ENCODE measurements around the gene INPP5B. TPM values are rescaled to one million over a fixed set of nuclear protein-coding genes. Genes with fewer than 3 reads are reported as not detected.
"Not testable (repeated sequence)": the region's sequence is repeated elsewhere in the genome, so short reads cannot be mapped to it uniquely, and the experiment has no call there.

The INPP5B gene
- total and polyA plus RNA-seq, 5 experiments from 2014 or later = 11.3 to 46.7 (median 22.0) TPM

DNA sequence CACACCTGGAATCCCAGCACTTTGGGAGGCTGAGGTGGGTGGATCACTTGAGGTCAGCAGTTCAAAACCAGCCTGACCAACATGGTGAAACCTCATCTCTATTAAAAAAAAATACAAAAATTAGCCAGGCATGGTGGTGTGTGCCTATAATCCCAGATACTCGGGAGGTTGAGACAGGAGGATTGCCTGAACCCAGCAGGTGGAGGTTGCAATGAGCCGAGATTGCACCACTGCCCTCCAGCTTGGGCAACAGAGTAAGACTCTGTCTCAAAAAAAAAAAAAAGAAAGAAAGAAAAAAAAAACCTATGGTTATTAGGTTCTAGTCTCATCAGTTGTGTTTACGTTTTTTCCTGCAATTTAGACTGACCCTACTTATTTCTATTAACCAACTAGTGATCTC, 40.3 kb downstream of the INPP5B start:
- ATAC-seq, POLR2A ChIA-PET, DNase-seq, H3K4me3 Mint-ChIP-seq, H3K27ac Mint-ChIP-seq, H3K27me3 Mint-ChIP-seq: not testable (repeated sequence)
- peaks cover 9 to 15% (median 13%) of the 10 kb centered on the region in 4 donors for H3K4me1 Mint-ChIP-seq
- H3K36me3 Mint-ChIP-seq = peaks cover 12 to 33% (median 23%) of the 10 kb centered on the region in 3 donors
- H3K9me3 Mint-ChIP-seq = peaks cover 0 to 20% (median 3%) of the 10 kb centered on the region in 9 donors

DNA sequence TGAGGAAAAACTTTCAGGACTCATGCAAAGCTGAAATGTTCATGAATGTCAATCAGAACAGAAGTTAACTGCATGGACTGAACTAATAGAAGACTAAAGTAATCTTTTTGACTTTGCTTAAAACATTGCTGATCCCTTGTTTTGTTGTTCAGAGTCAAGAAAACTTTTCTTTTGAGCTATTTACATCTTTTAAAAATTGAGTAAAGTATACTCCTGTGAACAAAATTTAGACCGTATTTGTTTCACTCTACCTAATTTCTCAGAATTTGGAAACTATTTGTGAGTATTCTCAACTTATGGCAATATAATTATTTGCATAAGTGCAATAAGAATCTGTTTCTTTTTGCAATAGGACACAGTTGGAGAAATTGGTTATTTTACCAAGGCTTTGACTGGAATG, 41.1 kb downstream of the INPP5B start:
- Mint-ChIP-seq H3K27me3 (no peaks in the 10 kb centered on the region), H3K9me3 (peaks cover 0 to 20% (median 3%) of the 10 kb centered on the region in 9 donors), H3K4me1 (peaks cover 15 to 22% (median 19%) of the 10 kb centered on the region in 4 donors), H3K36me3 (peaks cover 12 to 36% (median 29%) of the 10 kb centered on the region in 3 donors), H3K4me3 (no peak overlapping the region), H3K27ac (no peak overlapping the region)
- DNase-seq = no peak
- ATAC-seq = no peak
- POLR2A ChIA-PET = interaction anchor here (0.6 kb wide), 1 partner anchor 64 kb away, joined by 4 read pairs; no protein-coding TSS in a partner anchor

DNA sequence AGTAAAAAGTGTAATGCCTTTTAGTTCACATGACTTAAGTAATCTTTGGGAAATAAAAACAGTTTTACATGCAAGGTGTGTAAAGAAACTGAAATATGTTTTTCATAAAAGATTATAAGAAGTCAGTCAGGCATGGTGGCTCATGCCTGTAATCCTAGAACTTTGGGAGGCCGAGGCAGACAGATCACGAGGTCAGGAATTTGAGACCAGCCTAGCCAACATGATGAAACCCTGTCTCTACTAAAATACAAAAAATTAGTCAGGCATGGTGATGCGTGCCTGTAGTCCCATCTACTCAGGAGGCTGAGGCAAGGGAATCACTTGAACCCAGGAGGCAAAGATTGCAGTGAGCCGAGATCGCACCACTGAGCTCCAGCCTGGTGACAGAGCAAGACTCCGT, 42.9 kb downstream of the INPP5B start:
- H3K27ac Mint-ChIP-seq, DNase-seq, H3K27me3 Mint-ChIP-seq, ATAC-seq, H3K4me3 Mint-ChIP-seq, POLR2A ChIA-PET: not testable (repeated sequence)
- peaks cover 11 to 21% (median 16%) of the 10 kb centered on the region in 4 donors for H3K4me1 Mint-ChIP-seq
- H3K36me3 Mint-ChIP-seq = peaks cover 12 to 30% (median 19%) of the 10 kb centered on the region in 3 donors
- H3K9me3 Mint-ChIP-seq = peaks cover 0 to 18% (median 3%) of the 10 kb centered on the region in 9 donors

DNA sequence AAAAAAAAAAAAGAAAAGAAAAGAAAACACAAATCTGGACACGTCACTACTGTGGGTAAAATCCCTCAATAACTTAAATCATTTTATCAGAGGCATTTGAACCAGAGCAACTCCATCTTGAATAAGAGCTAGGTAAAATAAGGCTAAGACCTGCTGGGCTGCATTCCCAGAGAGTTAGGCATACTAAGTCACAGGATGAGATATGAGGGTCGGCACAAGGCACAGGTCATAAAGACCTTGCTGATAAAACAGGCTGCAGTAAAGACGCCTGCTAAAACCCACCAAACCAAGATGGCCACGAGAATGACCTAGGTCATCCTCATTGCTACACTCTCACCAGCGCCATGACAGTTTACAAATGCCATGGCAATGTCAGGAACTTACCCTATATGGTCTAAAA, 43.9 kb downstream of the INPP5B start:
- DNase-seq (no peak), ATAC-seq (no peak)
- Mint-ChIP-seq H3K9me3 (peaks cover 0 to 13% (median 2%) of the 10 kb centered on the region in 9 donors), H3K4me1 (peaks cover 8 to 17% (median 14%) of the 10 kb centered on the region in 4 donors), H3K27ac (peak overlapping the region in 2 of 10 donors; percentile 27 to 52), H3K27me3 (no peaks in the 10 kb centered on the region), H3K4me3 (no peak overlapping the region), H3K36me3 (peaks cover 9 to 22% (median 16%) of the 10 kb centered on the region in 3 donors)
- POLR2A ChIA-PET = no interaction called here

DNA sequence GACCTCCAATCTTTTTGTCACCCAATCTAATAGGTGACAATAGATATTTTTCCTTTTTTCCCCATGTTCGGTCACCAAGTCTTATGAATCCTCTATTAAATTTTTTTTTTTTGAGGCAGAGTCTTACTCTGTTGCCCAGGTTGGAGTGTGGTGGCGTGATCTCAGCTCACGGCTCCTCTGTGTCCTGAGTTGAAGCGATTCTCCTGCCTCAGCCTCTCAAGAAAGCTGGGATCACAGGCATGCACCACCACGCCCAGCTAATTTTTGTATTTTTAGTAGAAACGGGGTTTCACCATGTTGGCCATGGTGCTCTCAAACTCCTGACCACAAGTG, 45.0 kb downstream of the INPP5B start:
- POLR2A ChIA-PET = interaction anchor here (0.7 kb wide), 1 partner anchor 129 kb away, joined by 3 read pairs; no protein-coding TSS in a partner anchor
- Mint-ChIP-seq H3K36me3 (peaks cover 2 to 12% (median 12%) of the 10 kb centered on the region in 3 donors), H3K4me3 (peak overlapping the region in 1 of 10 donors; percentile 24), H3K27ac (peak overlapping the region in 6 of 10 donors; percentile 43 to 83 (median 62)), H3K9me3 (peaks cover 0 to 3% (median 0%) of the 10 kb centered on the region in 9 donors), H3K4me1 (peaks cover 6 to 17% (median 14%) of the 10 kb centered on the region in 4 donors), H3K27me3 (no peaks in the 10 kb centered on the region)
- DNase-seq = no peak
- no peak for ATAC-seq

DNA sequence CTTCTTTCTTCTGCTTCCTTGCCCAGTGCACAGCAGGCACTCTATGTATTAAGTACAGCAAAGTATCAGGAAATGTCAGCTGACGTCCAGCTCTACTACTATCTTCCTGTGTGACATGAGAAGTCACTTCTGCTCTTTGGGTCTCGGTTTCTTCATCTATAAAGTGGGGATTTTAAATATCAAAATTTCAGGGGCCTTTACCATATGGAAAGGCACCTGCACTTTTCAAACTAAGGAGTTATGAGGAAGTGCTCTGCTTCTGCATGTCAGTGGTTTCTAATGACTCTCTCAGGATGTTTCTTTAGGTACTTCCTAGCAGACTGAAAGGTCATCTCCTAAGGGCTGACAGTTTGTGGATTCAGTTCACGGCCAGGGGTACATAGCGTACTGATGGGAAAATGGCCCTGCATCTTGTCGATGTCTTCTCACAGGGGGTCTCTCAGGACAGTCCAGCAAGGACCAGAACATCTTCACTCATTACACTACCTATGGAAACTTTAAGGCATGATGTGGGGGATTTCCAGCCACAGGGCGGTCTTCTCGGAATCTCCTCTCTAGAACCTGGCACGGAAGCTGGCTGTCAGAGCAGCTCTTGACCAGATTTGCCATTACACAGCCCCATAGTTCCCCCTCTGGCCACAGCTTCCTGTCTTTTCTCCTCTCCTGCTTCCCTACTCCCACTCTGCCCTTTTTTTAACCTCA, 45.5 kb downstream of the INPP5B start:
- POLR2A ChIA-PET = interaction anchor here (0.7 kb wide), 1 partner anchor 129 kb away, joined by 3 read pairs; no protein-coding TSS in a partner anchor
- DNase-seq = peak in 1 of 10 donors; percentile 4
- peaks cover 0 to 1% (median 0%) of the 10 kb centered on the region in 9 donors for H3K9me3 Mint-ChIP-seq
- H3K4me3 Mint-ChIP-seq = peak overlapping the region in 1 of 10 donors; percentile 24
- peaks cover 0 to 12% (median 7%) of the 10 kb centered on the region in 3 donors for H3K36me3 Mint-ChIP-seq
- H3K27me3 Mint-ChIP-seq = no peaks in the 10 kb centered on the region
- H3K27ac Mint-ChIP-seq = peak overlapping the region in 7 of 10 donors; percentile 43 to 83 (median 63)
- H3K4me1 Mint-ChIP-seq = peaks cover 6 to 17% (median 14%) of the 10 kb centered on the region in 4 donors
- ATAC-seq = no peak

DNA sequence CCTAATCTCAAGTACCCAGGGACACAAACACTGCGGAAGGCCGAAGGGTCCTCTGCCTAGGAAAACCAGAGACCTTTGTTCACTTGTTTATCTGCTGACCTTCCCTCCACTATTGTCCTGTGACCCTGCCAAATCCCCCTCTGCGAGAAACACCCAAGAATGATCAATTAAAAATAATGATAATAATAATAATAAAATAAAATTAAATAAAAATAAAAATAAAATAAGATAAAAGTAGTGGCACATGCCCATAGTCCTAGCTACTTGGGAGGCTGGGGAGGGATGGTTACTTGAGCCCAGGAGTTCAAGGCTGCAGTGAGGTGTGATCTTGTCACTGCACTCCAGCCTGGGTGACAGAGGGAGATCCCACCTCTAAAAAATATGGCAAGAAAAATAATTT, 49.3 kb downstream of the INPP5B start:
- H3K27me3 Mint-ChIP-seq, H3K9me3 Mint-ChIP-seq, POLR2A ChIA-PET, ATAC-seq, DNase-seq, H3K4me3 Mint-ChIP-seq, H3K27ac Mint-ChIP-seq: not testable (repeated sequence)
- Mint-ChIP-seq H3K36me3 (peaks cover 0 to 12% (median 7%) of the 10 kb centered on the region in 3 donors), H3K4me1 (peaks cover 9 to 25% (median 14%) of the 10 kb centered on the region in 4 donors)

DNA sequence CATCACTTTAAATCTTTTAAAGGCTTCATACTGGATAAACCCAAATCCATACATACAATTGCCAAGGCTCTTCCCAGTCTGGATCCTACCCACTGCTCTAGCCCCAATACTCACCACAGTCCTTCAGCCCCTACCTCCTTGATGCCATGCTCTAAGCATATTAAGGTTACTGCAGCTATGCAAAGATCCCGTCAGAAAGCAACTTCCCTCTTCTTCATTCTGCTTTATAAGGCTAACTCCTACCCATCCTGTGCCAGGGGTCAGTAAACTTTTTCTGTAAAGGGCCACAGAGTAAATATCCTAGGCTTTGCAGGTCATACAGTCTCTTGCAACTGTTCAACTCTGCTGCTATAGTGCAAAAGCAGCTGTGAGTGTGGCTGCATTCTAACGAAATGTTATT, 53.2 kb downstream of the INPP5B start:
- H3K4me1 Mint-ChIP-seq = peaks cover 3 to 16% (median 6%) of the 10 kb centered on the region in 4 donors
- H3K36me3 Mint-ChIP-seq = peaks cover 0 to 27% (median 8%) of the 10 kb centered on the region in 3 donors
- H3K27me3 Mint-ChIP-seq = no peaks in the 10 kb centered on the region
- H3K4me3 Mint-ChIP-seq = no peak overlapping the region
- peak overlapping the region in 5 of 10 donors; percentile 18 to 58 (median 36) for H3K27ac Mint-ChIP-seq
- H3K9me3 Mint-ChIP-seq = peaks cover 0 to 4% (median 0%) of the 10 kb centered on the region in 9 donors
- no peak for ATAC-seq
- DNase-seq = no peak
- POLR2A ChIA-PET = interaction anchor here (0.6 to 1.2 kb wide), 2 partner anchors 37 to 46 kb away, joined by 3 read pairs; no protein-coding TSS in a partner anchor

DNA sequence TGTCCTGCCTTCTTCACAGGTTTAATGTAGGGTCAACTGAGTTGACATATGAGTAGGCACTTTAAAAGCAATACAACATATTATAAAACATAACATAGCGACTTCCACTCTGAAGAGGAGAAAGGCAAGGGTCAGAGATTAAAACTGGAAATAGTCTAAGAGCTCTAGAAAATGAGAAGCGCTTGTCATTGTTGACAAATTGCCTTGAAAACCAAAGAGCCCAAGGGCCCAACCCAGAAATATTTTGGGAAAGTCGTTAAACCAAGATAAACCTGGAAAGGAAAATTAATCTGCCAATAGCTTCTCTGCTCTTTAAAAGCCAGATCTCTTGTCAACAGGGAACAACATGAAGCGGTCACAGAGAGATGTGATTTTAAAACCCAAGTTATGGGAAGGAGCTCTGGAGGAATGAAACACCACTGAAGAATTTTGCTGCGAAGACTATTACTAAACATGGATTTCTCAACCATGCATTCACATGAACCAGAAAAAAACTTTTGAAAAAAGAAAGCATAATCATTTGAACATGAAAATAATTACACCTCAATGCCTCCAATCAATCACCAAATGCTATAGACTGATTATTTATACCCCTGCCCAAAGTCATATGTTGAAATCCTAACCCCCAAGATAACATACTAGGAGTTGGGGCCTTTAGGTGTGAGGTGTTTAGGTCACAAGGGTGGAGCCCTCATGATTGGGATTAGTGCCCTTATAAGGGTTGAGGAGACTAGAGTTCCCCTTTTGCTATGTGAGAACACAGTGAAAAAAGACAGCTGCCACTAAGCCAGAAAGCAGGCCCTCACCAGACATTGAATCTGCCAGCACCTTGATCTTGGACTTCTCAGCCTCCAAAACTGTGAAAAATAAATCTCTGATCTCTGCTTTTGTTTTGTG, 54.5 kb downstream of the INPP5B start:
- H3K27me3 Mint-ChIP-seq = no peaks in the 10 kb centered on the region
- DNase-seq (no peak), ATAC-seq (no peak)
- peaks cover 3 to 16% (median 6%) of the 10 kb centered on the region in 4 donors for H3K4me1 Mint-ChIP-seq
- peaks cover 0 to 4% (median 0%) of the 10 kb centered on the region in 9 donors for H3K9me3 Mint-ChIP-seq
- no peak overlapping the region for H3K4me3 Mint-ChIP-seq
- H3K36me3 Mint-ChIP-seq = peaks cover 0 to 39% (median 13%) of the 10 kb centered on the region in 3 donors
- POLR2A ChIA-PET = interaction anchor here (0.7 to 1.2 kb wide), 2 partner anchors 127 kb away, joined by 3 to 6 read pairs; no protein-coding TSS in a partner anchor
- H3K27ac Mint-ChIP-seq = peak overlapping the region in 8 of 10 donors; percentile 5 to 81 (median 63)

DNA sequence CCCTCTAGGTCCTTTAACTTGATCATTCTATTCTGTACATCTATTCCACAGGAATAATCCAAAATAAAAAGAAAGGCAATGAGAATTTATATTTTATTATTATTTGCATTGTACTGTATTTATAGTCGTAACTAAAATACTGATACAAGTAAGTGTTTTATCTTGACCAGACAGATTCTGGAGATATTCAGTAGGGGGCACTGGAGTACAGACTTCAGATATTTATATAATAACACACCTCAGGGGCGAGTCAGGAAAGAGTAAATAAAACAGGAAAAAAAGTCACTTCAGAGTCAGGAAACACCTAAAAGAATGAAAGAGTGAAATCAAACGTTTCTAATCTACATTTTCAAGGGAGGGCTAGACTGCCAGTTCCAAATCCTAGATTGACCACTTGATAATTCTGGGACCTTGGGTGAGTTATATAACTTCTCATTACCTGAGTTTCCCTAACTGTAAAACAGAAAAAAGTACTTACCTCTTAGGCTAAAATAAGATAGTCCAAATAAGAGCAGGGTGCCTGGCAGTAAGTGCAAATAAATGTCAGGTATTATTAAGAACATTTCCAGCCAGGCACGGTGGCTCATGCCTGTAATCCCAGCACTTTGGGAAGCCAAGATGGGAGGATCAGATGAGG, 56.4 kb downstream of the INPP5B start:
- POLR2A ChIA-PET = no interaction called here
- H3K4me1 Mint-ChIP-seq = peaks cover 3 to 16% (median 7%) of the 10 kb centered on the region in 4 donors
- peak overlapping the region in 9 of 10 donors; percentile 11 to 81 (median 48) for H3K27ac Mint-ChIP-seq
- H3K4me3 Mint-ChIP-seq = no peak overlapping the region
- H3K36me3 Mint-ChIP-seq = peaks cover 0 to 58% (median 22%) of the 10 kb centered on the region in 3 donors
- ATAC-seq (peak; percentile 65 to 76), DNase-seq (peak in 5 of 10 donors; percentile 10 to 64 (median 37))
- H3K27me3 Mint-ChIP-seq = no peaks in the 10 kb centered on the region
- H3K9me3 Mint-ChIP-seq = peaks cover 0 to 4% (median 0%) of the 10 kb centered on the region in 9 donors

DNA sequence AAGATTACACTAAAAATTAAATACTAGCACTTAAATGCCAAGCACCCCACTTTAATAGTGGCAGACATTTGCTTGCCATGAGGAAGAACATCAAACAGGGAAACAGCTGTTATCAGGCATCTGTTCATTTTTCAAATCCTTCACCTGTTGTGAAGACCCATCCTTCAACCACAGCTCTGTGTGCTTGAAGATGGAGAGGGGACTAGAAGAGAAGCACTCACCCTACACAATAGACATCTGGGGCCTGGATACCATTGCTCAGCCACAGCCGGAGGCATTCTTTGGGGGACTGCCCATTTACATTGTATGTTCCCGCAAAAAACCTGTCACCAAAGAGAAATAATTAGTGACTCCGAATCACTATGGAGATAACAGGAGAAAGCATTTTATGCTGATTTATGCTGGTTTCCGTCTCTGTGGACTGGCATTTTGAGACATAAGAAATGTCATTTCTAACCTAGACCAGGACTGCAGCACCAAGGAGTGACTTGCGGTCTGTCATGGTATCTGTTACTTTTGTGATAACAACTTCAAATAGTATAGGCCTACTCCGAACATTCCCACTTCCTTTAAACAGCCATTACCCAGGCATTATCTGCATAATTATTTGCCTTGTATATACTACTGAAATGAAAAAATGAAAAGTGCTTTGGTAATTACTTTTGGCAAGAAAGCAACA, 58.7 kb downstream of the INPP5B start:
- ATAC-seq (no peak), DNase-seq (no peak)
- Mint-ChIP-seq H3K36me3 (peaks cover 0 to 79% (median 26%) of the 10 kb centered on the region in 3 donors), H3K4me1 (peaks cover 0 to 17% (median 10%) of the 10 kb centered on the region in 4 donors), H3K27me3 (no peaks in the 10 kb centered on the region), H3K27ac (no peak overlapping the region), H3K4me3 (no peak overlapping the region), H3K9me3 (peaks cover 0 to 2% (median 0%) of the 10 kb centered on the region in 9 donors)
- POLR2A ChIA-PET = no interaction called here

Data from naive thymus-derived CD8-positive, alpha-beta T cell (primary cell).